RWPE2 (cell line): ENCODE data around the gene MICU2.

ENCODE experiments used
- ATAC-seq: fragments of 200-7000 bp; cut with Tn5 transposase; 3 replicates; pipeline ENCODE4 v1.9.1; 2021; ENCODE audit warnings: low read depth
- DNase-seq: peaks from one replicate; pipeline ENCODE4 v3.0.0-alpha.2; 2020; ENCODE audit warnings: low spot score
- H3K27ac ChIP-seq: fragments of 450-650 bp; 2 replicates; pipeline ENCODE4 v1.5.1; 2017; ENCODE audit warnings: mild to moderate bottlenecking; ENCODE audit not compliant: poor library complexity, severe bottlenecking
- H3K27me3 ChIP-seq: fragments of 250-450 bp; sonication (Bioruptor Pico); 2 replicates; pipeline ENCODE4 v1.5.1; 2021; ENCODE audit warnings: mild to moderate bottlenecking, moderate library complexity; ENCODE audit not compliant: insufficient read depth, poor library complexity, severe bottlenecking
- H3K36me3 ChIP-seq: fragments of 250-450 bp; sonication (Bioruptor Pico); 2 replicates; pipeline ENCODE4 v1.5.1; 2020; ENCODE audit warnings: low read depth, mild to moderate bottlenecking, moderate library complexity
- H3K4me1 ChIP-seq: fragments of 250-450 bp; sonication (Bioruptor Pico); 2 replicates; pipeline ENCODE4 v1.5.1; 2021; ENCODE audit warnings: mild to moderate bottlenecking, moderate library complexity; ENCODE audit not compliant: insufficient read depth, poor library complexity, severe bottlenecking
- H3K4me3 ChIP-seq: fragments of 250-450 bp; sonication (Bioruptor Pico); 2 replicates; pipeline ENCODE4 v1.5.1; 2021; ENCODE audit warnings: mild to moderate bottlenecking, moderate library complexity; ENCODE audit not compliant: severe bottlenecking
- H3K9me3 ChIP-seq: fragments of 250-450 bp; sonication (Bioruptor Pico); 2 replicates; pipeline ENCODE4 v1.5.1; 2021; ENCODE audit warnings: mild to moderate bottlenecking, moderate library complexity; ENCODE audit not compliant: severe bottlenecking
- TF ChIP-seq, protein P1 (sequence below): fragments of 450-650 bp; IDR thresholded peaks from one replicate; pipeline ENCODE4 v1.5.1; 2017; ENCODE audit warnings: mild to moderate bottlenecking, moderate library complexity; ENCODE audit not compliant: poor library complexity, severe bottlenecking

Gene MICU2

DNA sequence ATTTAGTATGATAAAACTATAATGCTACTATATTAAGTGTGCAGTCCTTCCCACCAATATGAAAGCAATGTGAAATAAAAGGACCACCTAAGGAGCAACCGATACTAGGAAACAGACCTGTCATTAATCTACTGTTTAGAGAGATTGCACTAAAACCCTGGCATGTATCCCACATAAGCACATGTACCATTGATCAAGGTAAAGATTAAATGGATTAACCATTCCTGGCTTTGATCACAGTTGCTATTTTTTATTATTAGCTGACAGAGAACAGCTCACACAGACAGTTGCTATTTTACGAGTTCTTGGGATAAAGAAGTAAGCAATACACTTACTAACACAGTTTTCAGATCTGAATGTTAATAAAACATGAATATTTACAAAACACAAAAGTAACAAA is 87.2 kb downstream of the MICU2 start:
- H3K4me3 ChIP-seq, result no peak overlapping the region
- peaks cover 2% of the 10 kb centered on the region for H3K4me1 ChIP-seq
- ATAC-seq (no peak), DNase-seq (no peak)
- H3K9me3 ChIP-seq, result no peaks in the 10 kb centered on the region
- H3K27ac ChIP-seq, result no peak overlapping the region
- TF ChIP-seq, protein P1, sequence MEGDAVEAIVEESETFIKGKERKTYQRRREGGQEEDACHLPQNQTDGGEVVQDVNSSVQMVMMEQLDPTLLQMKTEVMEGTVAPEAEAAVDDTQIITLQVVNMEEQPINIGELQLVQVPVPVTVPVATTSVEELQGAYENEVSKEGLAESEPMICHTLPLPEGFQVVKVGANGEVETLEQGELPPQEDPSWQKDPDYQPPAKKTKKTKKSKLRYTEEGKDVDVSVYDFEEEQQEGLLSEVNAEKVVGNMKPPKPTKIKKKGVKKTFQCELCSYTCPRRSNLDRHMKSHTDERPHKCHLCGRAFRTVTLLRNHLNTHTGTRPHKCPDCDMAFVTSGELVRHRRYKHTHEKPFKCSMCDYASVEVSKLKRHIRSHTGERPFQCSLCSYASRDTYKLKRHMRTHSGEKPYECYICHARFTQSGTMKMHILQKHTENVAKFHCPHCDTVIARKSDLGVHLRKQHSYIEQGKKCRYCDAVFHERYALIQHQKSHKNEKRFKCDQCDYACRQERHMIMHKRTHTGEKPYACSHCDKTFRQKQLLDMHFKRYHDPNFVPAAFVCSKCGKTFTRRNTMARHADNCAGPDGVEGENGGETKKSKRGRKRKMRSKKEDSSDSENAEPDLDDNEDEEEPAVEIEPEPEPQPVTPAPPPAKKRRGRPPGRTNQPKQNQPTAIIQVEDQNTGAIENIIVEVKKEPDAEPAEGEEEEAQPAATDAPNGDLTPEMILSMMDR, result no peak
- H3K27me3 ChIP-seq, result no peaks in the 10 kb centered on the region
- peaks cover 3% of the 10 kb centered on the region; the same call in 1 of the 2 replicates for H3K36me3 ChIP-seq

GRCh38 chr13:21511849-21512248 is 92.1 kb downstream of the MICU2 start:
- Histone ChIP-seq H3K4me1 (peaks cover 2% of the 10 kb centered on the region), H3K27me3 (no peaks in the 10 kb centered on the region), H3K27ac (peak overlapping the region; percentile 27), H3K36me3 (peaks cover 25% of the 10 kb centered on the region), H3K9me3 (no peaks in the 10 kb centered on the region), H3K4me3 (no peak overlapping the region)
- no peak for DNase-seq
- peak; percentile 78 for ATAC-seq
- TF ChIP-seq, protein P1, result no peak

GRCh38 chr13:21504379-21504778 is 99.6 kb downstream of the MICU2 start:
- H3K36me3 ChIP-seq, result peaks cover 16% of the 10 kb centered on the region; the same call in 1 of the 2 replicates
- TF ChIP-seq, protein P1, result no peak

DNA sequence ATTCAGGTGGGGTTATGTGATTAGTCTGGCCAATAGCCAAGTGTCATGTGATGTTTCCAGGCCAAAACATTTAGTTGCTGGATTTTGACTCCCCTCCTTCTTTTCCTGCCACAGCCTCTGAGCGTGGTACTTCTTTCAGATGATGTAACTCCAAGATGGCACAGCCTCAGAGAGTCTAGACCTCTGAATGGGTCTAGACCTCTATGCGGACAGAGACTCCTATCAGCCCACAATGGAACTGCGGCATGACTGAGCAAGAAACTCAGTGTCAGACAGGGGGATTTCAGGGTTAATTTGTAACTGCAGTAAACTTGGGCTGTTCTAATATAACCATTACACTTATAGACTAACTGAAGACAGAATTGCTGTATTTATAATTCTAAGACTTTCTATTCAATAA is 102.3 kb downstream of the MICU2 start:
- ATAC-seq (no peak), DNase-seq (no peak)
- no peak overlapping the region for H3K4me3 ChIP-seq
- no peak overlapping the region for H3K27ac ChIP-seq
- TF ChIP-seq, protein P1, result no peak
- H3K27me3 ChIP-seq, result no peaks in the 10 kb centered on the region
- H3K4me1 ChIP-seq, result no peaks in the 10 kb centered on the region
- 0 out of 2 replicates have a peak, but pooled peaks cover 7% of the 10 kb centered on the region for H3K36me3 ChIP-seq
- no peaks in the 10 kb centered on the region for H3K9me3 ChIP-seq

More at GRCh38 chr13:21504379-21504778, 99.6 kb downstream of the MICU2 start:
- Histone ChIP-seq H3K4me1 (no peaks in the 10 kb centered on the region), H3K9me3 (no peaks in the 10 kb centered on the region), H3K27ac (no peak overlapping the region), H3K4me3 (no peak overlapping the region), H3K27me3 (no peaks in the 10 kb centered on the region)
- ATAC-seq (no peak), DNase-seq (no peak)

DNA sequence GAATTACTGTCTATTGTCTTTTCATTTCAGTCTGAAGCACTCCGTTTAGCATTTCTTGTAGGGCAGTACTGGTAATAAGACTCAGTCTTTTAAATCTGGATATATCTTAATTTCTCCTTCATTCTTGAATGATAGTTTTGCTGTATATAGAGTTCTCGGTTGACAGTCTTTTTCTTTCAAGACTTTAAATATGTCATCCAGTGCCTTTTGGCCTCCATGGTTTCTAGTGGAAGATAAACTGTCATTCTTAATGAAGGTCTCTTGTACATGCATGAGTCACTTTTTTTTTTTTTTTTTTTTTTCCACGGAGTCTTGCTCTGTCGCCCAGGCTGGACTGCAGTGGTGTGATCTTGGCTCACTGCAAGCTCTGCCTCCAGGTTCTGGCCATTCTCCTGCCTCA is 117.6 kb downstream of the MICU2 start:
- H3K27ac ChIP-seq, result no peak overlapping the region
- H3K9me3 ChIP-seq, result no peaks in the 10 kb centered on the region
- ATAC-seq (no peak), DNase-seq (no peak)
- H3K36me3 ChIP-seq, result no peaks in the 10 kb centered on the region
- H3K4me1 ChIP-seq, result no peaks in the 10 kb centered on the region
- no peak overlapping the region for H3K4me3 ChIP-seq
- TF ChIP-seq, protein P1, result no peak
- H3K27me3 ChIP-seq, result no peaks in the 10 kb centered on the region
